PC-3 (cell line): Measurements from ENCODE around the gene HIGD1B.

ENCODE experiments used
- EZH2 ChIP-seq: fragments of 300-600 bp; sonication (generic); IDR thresholded peaks from one replicate; pipeline ENCODE4 v1.6.1; 2017; ENCODE audit warnings: antibody characterized with exemption, mild to moderate bottlenecking, low read length; ENCODE audit not compliant: unreplicated experiment
- EZH2phosphoT487 ChIP-seq: fragments of 300-600 bp; sonication (generic); IDR thresholded peaks from 2 replicates; pipeline ENCODE4 v1.6.1; 2018; ENCODE audit warnings: mild to moderate bottlenecking, antibody characterized with exemption, low read length, borderline replicate concordance
- TF ChIP-seq, protein P1 (sequence below): fragments of 300-600 bp; sonication (generic); conservative IDR thresholded peaks from 2 replicates; pipeline ENCODE4 v1.5.1; 2017; ENCODE audit warnings: antibody characterized with exemption, low read depth, mild to moderate bottlenecking, low read length

DNA sequence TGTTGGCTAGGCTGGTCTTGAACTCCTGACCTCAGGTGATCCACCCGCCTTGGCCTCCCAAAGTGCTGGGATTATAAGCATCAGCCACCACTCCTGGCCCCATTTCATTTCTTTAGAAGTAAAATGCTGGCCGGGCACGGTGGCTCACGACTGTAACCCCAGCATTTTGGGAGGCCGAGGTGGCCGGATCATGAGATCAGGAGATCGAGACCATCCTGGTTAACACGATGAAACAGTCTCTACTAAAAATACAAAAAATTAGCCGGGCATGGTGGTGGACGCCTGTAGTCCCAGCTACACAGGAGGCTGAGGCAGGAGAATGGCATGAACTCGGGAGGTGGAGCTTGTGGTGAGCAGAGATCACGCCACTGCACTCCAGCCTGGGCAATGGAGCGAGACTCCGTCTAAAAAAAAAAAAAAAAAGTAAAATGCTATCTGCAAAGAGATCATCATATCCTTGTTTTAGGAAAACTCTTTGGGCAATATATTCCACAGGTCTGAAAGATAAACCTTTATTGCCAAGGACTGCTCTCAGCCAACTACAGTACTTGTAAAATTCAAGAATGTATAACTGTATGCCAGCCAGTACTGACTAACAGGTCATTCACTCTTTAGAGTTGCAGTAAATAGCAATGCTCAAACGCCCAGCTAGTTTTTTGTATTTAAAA, 21.4 kb upstream of the HIGD1B start:
- TF ChIP-seq, protein P1, sequence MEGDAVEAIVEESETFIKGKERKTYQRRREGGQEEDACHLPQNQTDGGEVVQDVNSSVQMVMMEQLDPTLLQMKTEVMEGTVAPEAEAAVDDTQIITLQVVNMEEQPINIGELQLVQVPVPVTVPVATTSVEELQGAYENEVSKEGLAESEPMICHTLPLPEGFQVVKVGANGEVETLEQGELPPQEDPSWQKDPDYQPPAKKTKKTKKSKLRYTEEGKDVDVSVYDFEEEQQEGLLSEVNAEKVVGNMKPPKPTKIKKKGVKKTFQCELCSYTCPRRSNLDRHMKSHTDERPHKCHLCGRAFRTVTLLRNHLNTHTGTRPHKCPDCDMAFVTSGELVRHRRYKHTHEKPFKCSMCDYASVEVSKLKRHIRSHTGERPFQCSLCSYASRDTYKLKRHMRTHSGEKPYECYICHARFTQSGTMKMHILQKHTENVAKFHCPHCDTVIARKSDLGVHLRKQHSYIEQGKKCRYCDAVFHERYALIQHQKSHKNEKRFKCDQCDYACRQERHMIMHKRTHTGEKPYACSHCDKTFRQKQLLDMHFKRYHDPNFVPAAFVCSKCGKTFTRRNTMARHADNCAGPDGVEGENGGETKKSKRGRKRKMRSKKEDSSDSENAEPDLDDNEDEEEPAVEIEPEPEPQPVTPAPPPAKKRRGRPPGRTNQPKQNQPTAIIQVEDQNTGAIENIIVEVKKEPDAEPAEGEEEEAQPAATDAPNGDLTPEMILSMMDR = no peak
- TF ChIP-seq EZH2phosphoT487 = no peak
- TF ChIP-seq EZH2 = no peak
